HepG2 (cell line): ENCODE measurements around the gene SKIC2. TPM values are rescaled to one million over a fixed set of nuclear protein-coding genes. Genes with fewer than 3 reads are reported as not detected.
A peak's percentile ranks its signal among the peaks of the same experiment; 100 is the strongest.

Source experiments
- ATAC-seq: fragments of 200-7000 bp; cut with Tn5 transposase; 3 replicates; pipeline ENCODE4 v1.9.1; 2020; ENCODE audit warnings: mild to moderate bottlenecking, moderate library complexity
- BruUV-seq: library from RNA; stranded (reverse); fragments of 400-500 nt; replicated peaks from 2 replicates; lab custom pipeline; 2021; lab: Mats Ljungman, UMichigan
- CTCF ChIA-PET: fragments of 300-600 bp; formaldehyde crosslinking; extraction: SDS; loops from one replicate; lab custom pipeline; 2021; ENCODE audit warnings: low total read pairs, inconsistent platforms, low intra/inter-chr PET ratio; lab: Yijun Ruan, JAX
- POLR2A ChIA-PET: fragments of 350-600 bp; sonication (Branson Sonifier 250); formaldehyde crosslinking; loops from one replicate; lab custom pipeline; 2020; ENCODE audit warnings: antibody characterized with exemption, inconsistent platforms; lab: Yijun Ruan, JAX
- DNase-seq: peaks from one replicate; pipeline ENCODE4 v3.0.0-alpha.2; 2015; ENCODE audit warnings: low spot score
- FAIRE-seq: peaks from 3 replicates; lab custom pipeline; 2011; peaks lifted over from hg19 to GRCh38; lab: Jason Lieb, UNC
- H2AFZ ChIP-seq: one replicate; pipeline ENCODE4 v1.6.1; 2011; ENCODE audit warnings: low read length, inconsistent platforms
- H3K27ac ChIP-seq: fragments of 300-600 bp; 3 replicates; pipeline ENCODE4 v1.8.0; 2011; ENCODE audit warnings: mixed run types, mild to moderate bottlenecking, mixed read lengths, low read length, inconsistent platforms; ENCODE audit not compliant: insufficient read depth; ENCODE audit errors: extremely low read length
- H3K27me3 ChIP-seq, 2 experiments: fragments of 200-600 bp in 1 of 2; 2 replicates in 1 of 2; 3 replicates in 1 of 2; pipeline versions ENCODE4 v1.6.0 to v1.8.0; 2011; ENCODE audit warnings: low read length in 2 of 2, mild to moderate bottlenecking in 2 of 2, moderate library complexity in 2 of 2, inconsistent platforms in 1 of 2; ENCODE audit not compliant: insufficient read depth in 2 of 2, control insufficient read depth in 1 of 2
- H3K36me3 ChIP-seq, 2 experiments: fragments of 200-600 bp in 1 of 2; replicated peaks in 1 of 2; 2 replicates in 1 of 2; 3 replicates in 1 of 2; pipeline versions ENCODE4 v1.5.1 to v1.8.0; 2011; ENCODE audit warnings: low read length in 2 of 2, inconsistent platforms in 1 of 2; ENCODE audit not compliant: insufficient read depth in 2 of 2, control insufficient read depth in 1 of 2
- H3K4me1 ChIP-seq: 2 replicates; pipeline ENCODE4 v1.5.1; 2012; ENCODE audit warnings: low read length, inconsistent platforms; ENCODE audit not compliant: insufficient read depth
- H3K4me2 ChIP-seq: 2 replicates; pipeline ENCODE4 v1.6.0; 2011; ENCODE audit warnings: low read depth, low read length, inconsistent platforms
- H3K4me3 ChIP-seq, 3 experiments: fragments of 200-600 bp in 1 of 3; sonication (generic), shearing (Covaris generic) in 1 of 3; replicated peaks in 1 of 3; 2 replicates each; pipeline ENCODE4 v1.5.1; 2011 to 2016; ENCODE audit warnings: low read length in 3 of 3, inconsistent platforms in 2 of 3, low read depth in 2 of 3, mild to moderate bottlenecking in 2 of 3, control low read depth in 1 of 3, mixed read lengths in 1 of 3; ENCODE audit not compliant: insufficient read depth in 1 of 3
- H3K79me2 ChIP-seq: one replicate; pipeline ENCODE4 v1.6.1; 2011; ENCODE audit warnings: low read length, inconsistent platforms; ENCODE audit not compliant: insufficient read depth
- H3K9ac ChIP-seq: 2 replicates; pipeline ENCODE4 v1.6.0; 2011; ENCODE audit warnings: mild to moderate bottlenecking, low read depth, low read length, inconsistent platforms; ENCODE audit not compliant: insufficient read depth
- H3K9me3 ChIP-seq: 2 replicates; pipeline ENCODE4 v1.5.1; 2012; ENCODE audit warnings: mild to moderate bottlenecking, low read length
- H4K20me1 ChIP-seq: 2 replicates; pipeline ENCODE4 v1.6.0; 2011; ENCODE audit warnings: inconsistent platforms, mild to moderate bottlenecking, low read length, moderate library complexity; ENCODE audit not compliant: insufficient read depth
- BORCS8-MEF2B ChIP-seq: sonication (generic); formaldehyde crosslinking; IDR thresholded peaks from 2 replicates; pipeline ENCODE4 v1.8.0; 2022; ENCODE audit warnings: mild to moderate bottlenecking, missing genetic modification reagents
- ELF1 ChIP-seq: sonication (generic); formaldehyde crosslinking; IDR thresholded peaks from 2 replicates; pipeline ENCODE4 v1.4.0; 2020; ENCODE audit warnings: missing genetic modification reagents
- FOXO1 ChIP-seq: sonication (generic); formaldehyde crosslinking; IDR thresholded peaks from 2 replicates; pipeline ENCODE4 v1.4.0; 2020; ENCODE audit warnings: missing genetic modification reagents
- GFI1 ChIP-seq: sonication (generic); formaldehyde crosslinking; IDR thresholded peaks from 2 replicates; pipeline ENCODE4 v1.5.0; 2020; ENCODE audit warnings: missing genetic modification reagents, mild to moderate bottlenecking, borderline replicate concordance
- HNRNPLL ChIP-seq: fragments of 200-400 bp; formaldehyde crosslinking; IDR thresholded peaks from 2 replicates; pipeline ENCODE4 v1.6.1; 2017; ENCODE audit warnings: mild to moderate bottlenecking, low read depth, low read length; ENCODE audit not compliant: poor library complexity, severe bottlenecking
- LCORL ChIP-seq, 2 experiments: fragments of 450-650 bp in 1 of 2; sonication (generic) in 1 of 2; formaldehyde crosslinking in 1 of 2; IDR thresholded peaks; 2 replicates each; pipeline versions ENCODE4 v1.5.0 to v1.6.1; 2017 to 2020; ENCODE audit warnings: antibody characterized with exemption in 1 of 2, missing genetic modification reagents in 1 of 2
- NR3C1 ChIP-seq: sonication (generic); formaldehyde crosslinking; IDR thresholded peaks from 2 replicates; pipeline ENCODE4 v1.4.0; 2020; ENCODE audit warnings: missing genetic modification reagents
- ONECUT2 ChIP-seq: sonication (generic); formaldehyde crosslinking; IDR thresholded peaks from 2 replicates; pipeline ENCODE4 v1.4.0; 2020; ENCODE audit warnings: missing genetic modification reagents
- PLRG1 ChIP-seq: fragments of 450-650 bp; conservative IDR thresholded peaks from 2 replicates; pipeline ENCODE4 v1.6.1; 2016
- RBFOX2 ChIP-seq: fragments of 200-400 bp; formaldehyde crosslinking; IDR thresholded peaks from 2 replicates; pipeline ENCODE4 v1.6.1; 2017; ENCODE audit warnings: low read depth, mild to moderate bottlenecking, low read length
- TP53 ChIP-seq: sonication (generic); formaldehyde crosslinking; conservative IDR thresholded peaks from 2 replicates; pipeline ENCODE4 v1.4.0; 2020; ENCODE audit warnings: missing genetic modification reagents
- ZFP82 ChIP-seq: sonication (generic); formaldehyde crosslinking; IDR thresholded peaks from 2 replicates; pipeline ENCODE4 v1.5.1; 2020; ENCODE audit warnings: mild to moderate bottlenecking, missing genetic modification reagents, borderline replicate concordance
- ZNF383 ChIP-seq: sonication (generic); formaldehyde crosslinking; IDR thresholded peaks from 2 replicates; pipeline ENCODE4 v1.4.0; 2020; ENCODE audit warnings: missing genetic modification reagents, mild to moderate bottlenecking, borderline replicate concordance
- ZNF709 ChIP-seq: sonication (generic); formaldehyde crosslinking; IDR thresholded peaks from 2 replicates; pipeline ENCODE4 v1.5.0; 2020; ENCODE audit warnings: mild to moderate bottlenecking, missing genetic modification reagents
- ZNF841 ChIP-seq: sonication (generic); formaldehyde crosslinking; IDR thresholded peaks from 2 replicates; pipeline ENCODE4 v1.8.1; 2023; ENCODE audit warnings: missing genetic modification reagents, borderline replicate concordance
- WGBS: methylation state at CpG from one replicate; pipeline ENCODE4 v1.1.6; 2017; ENCODE audit warnings: low lambda C conversion rate; 5-methylcytosine and 5-hydroxymethylcytosine counted together
- in situ Hi-C: cut with HindIII; loops from 2 replicates; pipeline ENCODE4 v1.10.0; 2017; ENCODE audit warnings: low pct_unique_long_range_greater_than_20kb; ENCODE audit not compliant: extremely low pct_ligation_motif_present
- intact Hi-C: fragments of 100-400 bp; cut with micrococcal nuclease; formaldehyde crosslinking; loops from one replicate; pipeline ENCODE4 v1.10.0; 2022; ENCODE audit not compliant: unreplicated experiment
- polyA plus RNA-seq, 8 experiments: library from polyadenylated mRNA; depleted of rRNA in 3 of 8; stranded (reverse) in 7 of 8; unstranded in 1 of 8; fragments of >200 nt; fragmentation: Illumina TruSeq in 4 of 8; extraction: Trizol in 4 of 8; gene quantifications; 2 replicates each; pipeline versions ENCODE4 v1.2.1 to v1.2.3, GENCODE V29; 2011 to 2016; ENCODE audit warnings: low read depth in 4 of 8, missing spikeins in 1 of 8, mixed read lengths in 1 of 8; ENCODE audit not compliant: insufficient read depth in 1 of 8
- total RNA-seq, 5 experiments: library from RNA; depleted of rRNA; stranded (reverse); fragments of >200 nt; fragmentation: Illumina TruSeq; extraction: Trizol; gene quantifications; 2 replicates each; pipeline ENCODE4 v1.2.3, GENCODE V29; 2016; ENCODE audit warnings: low read depth in 1 of 5
- TF ChIP-seq, protein P1 (sequence below): sonication (generic); formaldehyde crosslinking; conservative IDR thresholded peaks from 2 replicates; pipeline ENCODE4 v1.8.0; 2022; ENCODE audit warnings: missing genetic modification reagents
- TF ChIP-seq, protein P2 (sequence below): sonication (generic); formaldehyde crosslinking; IDR thresholded peaks from 2 replicates; pipeline ENCODE4 v1.4.0; 2020; ENCODE audit warnings: missing genetic modification reagents, borderline replicate concordance

SKIC2 gene
- total and polyA plus RNA-seq, 2 of the 13 experiments (the other 11 are each of a cell fraction or from before 2014, with no cell fraction given), result 67.1 to 68.4 TPM

DNA sequence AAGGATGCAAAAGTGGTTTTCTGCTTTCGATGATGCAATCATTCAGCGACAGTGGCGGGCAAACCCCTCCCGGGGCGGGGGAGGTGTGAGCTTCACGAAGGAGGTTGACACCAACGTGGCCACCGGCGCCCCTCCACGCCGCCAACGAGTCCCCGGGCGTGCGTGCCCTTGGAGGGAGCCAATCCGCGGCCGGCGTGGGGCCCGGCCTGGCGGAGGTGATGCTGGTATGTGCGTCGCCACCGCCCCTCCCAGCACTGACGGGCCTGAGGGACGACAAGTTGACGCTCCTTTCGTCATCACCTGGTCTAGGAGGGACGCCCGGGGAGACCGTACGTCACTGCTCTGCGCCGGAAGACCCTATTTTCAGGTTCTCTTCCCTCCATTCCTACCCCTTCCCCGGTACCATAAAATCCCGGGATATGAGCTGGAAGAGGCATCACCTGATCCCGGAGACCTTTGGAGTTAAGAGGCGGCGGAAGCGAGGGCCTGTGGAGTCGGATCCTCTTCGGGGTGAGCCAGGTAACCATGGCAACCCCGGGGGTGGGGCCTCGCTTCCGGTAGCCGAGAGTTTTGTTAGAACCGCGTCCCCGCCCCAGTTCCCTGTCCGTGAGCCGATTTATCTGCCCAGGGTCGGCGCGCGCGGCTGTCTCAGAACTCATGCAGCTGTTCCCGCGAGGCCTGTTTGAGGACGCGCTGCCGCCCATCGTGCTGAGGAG lies 13.2 kb downstream of the SKIC2 start, which contains the start of gene DXO (continued):
- TF ChIP-seq ZNF709 (CRISPR knock-in tag), result peak; percentile 83; the same call in 1 of the 2 replicates

DNA sequence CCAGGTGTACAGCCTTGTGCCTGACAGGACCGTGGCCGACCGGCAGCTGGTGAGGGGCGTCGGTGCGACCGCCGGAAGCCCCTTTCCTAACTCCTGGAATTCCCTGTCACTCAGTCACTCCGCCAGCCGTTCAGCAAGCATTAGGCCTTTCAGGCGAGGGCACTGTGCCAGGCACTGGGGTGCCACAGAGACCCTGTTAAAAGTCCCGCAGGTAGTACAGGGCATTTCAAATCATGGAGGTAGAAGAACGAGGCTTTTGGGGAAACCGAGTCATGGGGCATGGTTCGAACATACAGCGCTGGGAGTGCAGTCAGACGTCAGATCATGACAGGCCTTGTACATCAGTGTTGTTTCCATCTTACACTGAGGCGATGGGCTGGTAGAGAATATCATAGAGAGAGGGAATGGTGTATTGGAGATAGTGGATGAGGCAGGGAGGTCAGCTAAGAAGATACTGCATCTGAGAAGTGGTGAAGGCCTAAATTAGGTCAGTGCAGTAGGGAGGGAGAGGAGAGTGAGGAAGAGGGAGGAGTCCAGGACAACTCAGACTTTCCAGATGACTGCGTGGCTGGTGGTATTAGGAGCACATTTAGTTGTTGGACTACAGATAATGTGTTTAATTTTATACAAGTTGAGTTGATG lies 13.9 kb downstream of the SKIC2 start:
- peak overlapping the region; percentile 99 for H3K4me2 ChIP-seq
- H3K27me3 ChIP-seq, result no peaks in the 10 kb centered on the region; a peak in 1 of 5 replicates
- POLR2A ChIA-PET, result interaction anchor here (0.8 to 6.1 kb wide), 14 partner anchors 13 to 321 kb away, joined by 3 to 142 read pairs (median 8); partner anchors contain the start of genes APOM, BAG6, C2 and CFB
- in situ Hi-C loops (no loop called here), intact Hi-C loops (no loop called here)
- no peaks in the 10 kb centered on the region for H3K9me3 ChIP-seq
- H3K4me3 ChIP-seq, result peak overlapping the region; percentile 73 to 94 (median 90)
- no peak; the same call in 2 of the 3 replicates for ATAC-seq
- no peak overlapping the region for H2AFZ ChIP-seq
- WGBS, result 6% methylated on average over 19 of the region's 19 CpGs
- peak overlapping the region; percentile 86 for H3K27ac ChIP-seq
- no peaks in the 10 kb centered on the region for H4K20me1 ChIP-seq
- peaks cover 12 to 27% of the 10 kb centered on the region in 2 experiments for H3K36me3 ChIP-seq
- peaks cover 21% of the 10 kb centered on the region for H3K79me2 ChIP-seq
- FAIRE-seq, result no peak
- CTCF ChIA-PET, result no interaction called here
- peak overlapping the region; percentile 88 for H3K9ac ChIP-seq
- DNase-seq, result no peak
- peaks cover 32% of the 10 kb centered on the region for H3K4me1 ChIP-seq
- TSS peak; percentile 65 for BruUV-seq
- TF ChIP-seq ZNF841 (CRISPR knock-in tag) (no peak), LCORL (IDR thresholded peaks at IDR 0.05) (no peak), LCORL (CRISPR knock-in tag; IDR thresholded peaks at IDR 0.05) (no peak), BORCS8-MEF2B (CRISPR knock-in tag) (peak; percentile 58; the same call in 1 of the 2 replicates), ZNF383 (no peak), ZFP82 (CRISPR knock-in tag) (no peak), FOXO1 (no peak), RBFOX2 (no peak), TP53 (CRISPR knock-in tag) (no peak), PLRG1 (no peak), NR3C1 (no peak), GFI1 (CRISPR knock-in tag) (no peak), ONECUT2 (CRISPR knock-in tag) (no peak), HNRNPLL (peak; percentile 19), ELF1 (CRISPR knock-in tag) (no peak)
- TF ChIP-seq, protein P1, sequence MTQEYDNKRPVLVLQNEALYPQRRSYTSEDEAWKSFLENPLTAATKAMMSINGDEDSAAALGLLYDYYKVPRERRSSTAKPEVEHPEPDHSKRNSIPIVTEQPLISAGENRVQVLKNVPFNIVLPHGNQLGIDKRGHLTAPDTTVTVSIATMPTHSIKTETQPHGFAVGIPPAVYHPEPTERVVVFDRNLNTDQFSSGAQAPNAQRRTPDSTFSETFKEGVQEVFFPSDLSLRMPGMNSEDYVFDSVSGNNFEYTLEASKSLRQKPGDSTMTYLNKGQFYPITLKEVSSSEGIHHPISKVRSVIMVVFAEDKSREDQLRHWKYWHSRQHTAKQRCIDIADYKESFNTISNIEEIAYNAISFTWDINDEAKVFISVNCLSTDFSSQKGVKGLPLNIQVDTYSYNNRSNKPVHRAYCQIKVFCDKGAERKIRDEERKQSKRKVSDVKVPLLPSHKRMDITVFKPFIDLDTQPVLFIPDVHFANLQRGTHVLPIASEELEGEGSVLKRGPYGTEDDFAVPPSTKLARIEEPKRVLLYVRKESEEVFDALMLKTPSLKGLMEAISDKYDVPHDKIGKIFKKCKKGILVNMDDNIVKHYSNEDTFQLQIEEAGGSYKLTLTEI, result no peak
- TF ChIP-seq, protein P2, sequence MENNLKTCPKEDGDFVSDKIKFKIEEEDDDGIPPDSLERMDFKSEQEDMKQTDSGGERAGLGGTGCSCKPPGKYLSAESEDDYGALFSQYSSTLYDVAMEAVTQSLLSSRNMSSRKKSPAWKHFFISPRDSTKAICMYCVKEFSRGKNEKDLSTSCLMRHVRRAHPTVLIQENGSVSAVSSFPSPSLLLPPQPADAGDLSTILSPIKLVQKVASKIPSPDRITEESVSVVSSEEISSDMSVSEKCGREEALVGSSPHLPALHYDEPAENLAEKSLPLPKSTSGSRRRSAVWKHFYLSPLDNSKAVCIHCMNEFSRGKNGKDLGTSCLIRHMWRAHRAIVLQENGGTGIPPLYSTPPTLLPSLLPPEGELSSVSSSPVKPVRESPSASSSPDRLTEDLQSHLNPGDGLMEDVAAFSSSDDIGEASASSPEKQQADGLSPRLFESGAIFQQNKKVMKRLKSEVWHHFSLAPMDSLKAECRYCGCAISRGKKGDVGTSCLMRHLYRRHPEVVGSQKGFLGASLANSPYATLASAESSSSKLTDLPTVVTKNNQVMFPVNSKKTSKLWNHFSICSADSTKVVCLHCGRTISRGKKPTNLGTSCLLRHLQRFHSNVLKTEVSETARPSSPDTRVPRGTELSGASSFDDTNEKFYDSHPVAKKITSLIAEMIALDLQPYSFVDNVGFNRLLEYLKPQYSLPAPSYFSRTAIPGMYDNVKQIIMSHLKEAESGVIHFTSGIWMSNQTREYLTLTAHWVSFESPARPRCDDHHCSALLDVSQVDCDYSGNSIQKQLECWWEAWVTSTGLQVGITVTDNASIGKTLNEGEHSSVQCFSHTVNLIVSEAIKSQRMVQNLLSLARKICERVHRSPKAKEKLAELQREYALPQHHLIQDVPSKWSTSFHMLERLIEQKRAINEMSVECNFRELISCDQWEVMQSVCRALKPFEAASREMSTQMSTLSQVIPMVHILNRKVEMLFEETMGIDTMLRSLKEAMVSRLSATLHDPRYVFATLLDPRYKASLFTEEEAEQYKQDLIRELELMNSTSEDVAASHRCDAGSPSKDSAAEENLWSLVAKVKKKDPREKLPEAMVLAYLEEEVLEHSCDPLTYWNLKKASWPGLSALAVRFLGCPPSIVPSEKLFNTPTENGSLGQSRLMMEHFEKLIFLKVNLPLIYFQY, result no peak
